ENCODE data around the gene TMEM175.

Gene TMEM175

DNA sequence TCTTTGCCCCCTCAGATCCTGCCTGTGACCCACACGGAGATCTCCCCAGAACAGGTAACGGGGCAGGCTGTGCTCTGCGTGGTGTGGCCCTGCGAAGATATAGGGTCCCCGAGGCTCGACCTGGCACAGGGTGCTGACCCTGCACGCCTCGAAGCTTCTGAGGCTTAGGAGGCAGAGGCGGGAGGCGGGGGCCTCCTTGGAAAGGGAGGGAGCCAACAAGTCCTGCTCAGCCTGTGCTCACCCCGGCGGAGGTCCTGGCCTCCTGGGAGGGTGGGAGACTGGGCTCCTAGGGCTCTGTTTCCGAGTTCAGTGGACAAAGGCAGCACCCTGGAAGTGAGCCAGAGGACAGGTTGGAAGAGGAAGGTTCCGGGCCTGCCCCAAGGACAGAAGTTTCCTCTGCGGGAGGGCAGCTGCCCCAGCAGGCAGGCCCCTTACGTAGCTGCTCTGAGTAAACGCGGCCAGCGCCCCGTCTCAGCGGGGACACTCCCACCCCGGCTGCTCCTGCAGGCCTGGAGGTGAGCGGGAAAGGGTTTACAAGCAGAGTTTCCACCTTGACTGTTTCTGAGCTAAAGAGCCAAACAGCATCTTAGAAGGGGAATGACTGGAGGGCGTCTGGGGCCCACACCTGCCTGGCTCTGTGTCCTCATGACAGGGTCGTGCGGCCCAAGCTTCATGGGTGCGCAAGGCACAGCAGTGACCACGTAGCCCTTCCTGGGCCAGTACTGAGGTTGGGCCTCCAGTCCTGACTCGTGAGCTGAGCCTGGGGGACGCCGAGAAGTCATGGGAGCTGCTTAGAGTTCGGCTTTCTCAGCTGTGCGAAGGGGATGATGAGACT lies 16.1 kb downstream of the TMEM175 start:
- no peak for DNase-seq

DNA sequence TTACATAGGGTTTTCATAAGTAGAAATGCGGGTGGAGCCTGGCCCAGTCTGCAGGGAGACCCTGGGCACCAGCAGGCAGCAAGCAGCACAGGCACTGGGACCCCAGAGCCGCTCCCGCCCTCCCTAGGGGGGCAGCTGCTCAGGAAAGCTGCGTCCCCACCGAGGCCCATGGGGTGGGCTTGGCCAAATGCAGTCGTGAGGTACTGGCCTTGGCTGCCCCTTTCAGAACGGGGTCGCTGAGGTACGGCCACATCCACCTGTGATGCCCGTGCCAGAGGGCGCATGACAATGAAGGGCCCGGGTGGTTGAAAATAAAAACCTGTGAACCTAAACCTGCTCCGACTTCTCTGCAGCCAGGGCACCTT lies 16.7 kb downstream of the TMEM175 start:
- DNase-seq, result no peak

GRCh38 chr4:949656-950055 lies 17.4 kb downstream of the TMEM175 start:
- DNase-seq, result no peak

GRCh38 chr4:950136-951020 lies 18.1 kb downstream of the TMEM175 start:
- no peak for DNase-seq

DNA sequence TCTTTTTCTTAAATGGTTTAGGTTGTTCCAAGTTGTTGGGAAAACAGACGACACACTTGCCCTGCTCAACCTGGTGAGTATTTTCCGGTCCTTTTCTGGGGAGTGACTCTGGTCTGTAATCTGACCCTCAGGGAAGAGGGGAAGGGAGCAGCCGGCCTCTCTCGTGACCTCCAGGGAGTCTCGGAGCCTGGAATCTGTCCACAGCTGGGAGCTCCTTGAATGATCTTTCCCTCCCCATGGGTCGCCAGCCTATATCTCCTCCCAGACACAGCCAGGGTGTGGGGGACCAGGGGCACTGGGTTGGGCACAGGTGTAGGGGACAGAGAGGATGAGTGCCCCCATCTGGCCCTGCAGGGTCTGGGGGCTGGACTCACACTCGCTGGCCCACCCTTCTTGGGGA lies 18.9 kb downstream of the TMEM175 start:
- DNase-seq, result no peak

- DNase-seq, result no peak
Measured at GRCh38 chr4:951594-952468, 19.6 kb downstream of the TMEM175 start.

DNA sequence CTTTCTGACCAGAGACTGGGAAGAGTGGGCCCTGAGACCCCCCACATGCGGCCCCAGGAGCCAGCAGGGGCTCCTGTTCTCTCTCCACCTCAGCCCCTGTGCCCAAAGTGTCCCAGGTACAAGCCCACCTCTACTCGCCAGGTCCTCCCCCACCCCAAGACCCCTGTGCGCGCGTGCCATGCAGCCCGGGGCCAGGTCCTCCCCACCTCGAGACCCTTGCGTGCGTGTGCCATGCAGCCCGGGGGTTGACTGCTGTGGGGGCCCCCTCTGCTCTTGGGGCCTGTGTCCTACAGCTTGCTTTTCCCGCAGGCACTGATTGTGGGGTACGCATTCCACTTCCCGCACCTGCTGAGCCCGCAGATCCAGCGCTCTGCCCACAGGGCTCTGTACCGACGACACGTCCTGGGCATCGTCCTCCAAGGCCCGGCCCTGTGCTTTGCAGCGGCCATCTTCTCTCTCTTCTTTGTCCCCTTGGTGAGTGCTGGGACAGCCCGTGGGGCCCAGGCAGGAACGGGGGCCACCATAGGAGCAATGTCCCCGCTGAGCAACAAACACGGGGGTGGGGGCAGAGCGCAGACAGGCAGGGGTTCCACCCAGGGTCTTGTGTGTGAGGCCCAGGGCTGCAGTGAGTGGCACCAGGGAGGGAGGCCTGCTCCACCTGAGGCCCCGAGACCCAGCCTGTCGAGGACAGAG lies 20.8 kb downstream of the TMEM175 start:
- DNase-seq, result no peak

GRCh38 chr4:953574-953915 lies 21.3 kb downstream of the TMEM175 start:
- no peak for DNase-seq

GRCh38 chr4:954211-955020 lies 22.2 kb downstream of the TMEM175 start:
- DNase-seq, result no peak

GRCh38 chr4:955161-955921 lies 23.1 kb downstream of the TMEM175 start:
- no peak for DNase-seq

DNA sequence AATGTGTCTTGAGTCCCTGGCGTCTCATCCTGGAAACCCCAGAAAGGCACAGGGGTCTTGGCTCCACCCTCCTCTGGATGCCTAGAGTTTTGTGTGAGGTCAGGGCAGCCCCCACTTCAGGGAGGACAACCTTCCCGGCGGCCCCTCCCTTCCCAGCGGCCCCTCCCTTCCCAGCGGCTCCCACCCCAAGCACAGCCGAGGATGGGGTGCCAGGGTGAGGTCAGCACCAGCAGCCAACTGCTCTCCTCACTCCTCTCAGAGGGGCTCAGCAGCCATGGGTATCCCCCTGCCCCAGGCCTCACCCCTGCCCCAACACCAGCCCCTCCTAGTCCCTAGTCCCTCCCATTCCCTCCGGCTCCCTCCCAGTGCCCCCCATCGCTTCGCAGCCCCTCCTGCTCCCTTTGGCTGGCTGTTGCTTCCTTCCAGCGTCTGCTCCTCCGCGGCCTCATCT lies 23.7 kb downstream of the TMEM175 start:
- no peak for DNase-seq

DNA sequence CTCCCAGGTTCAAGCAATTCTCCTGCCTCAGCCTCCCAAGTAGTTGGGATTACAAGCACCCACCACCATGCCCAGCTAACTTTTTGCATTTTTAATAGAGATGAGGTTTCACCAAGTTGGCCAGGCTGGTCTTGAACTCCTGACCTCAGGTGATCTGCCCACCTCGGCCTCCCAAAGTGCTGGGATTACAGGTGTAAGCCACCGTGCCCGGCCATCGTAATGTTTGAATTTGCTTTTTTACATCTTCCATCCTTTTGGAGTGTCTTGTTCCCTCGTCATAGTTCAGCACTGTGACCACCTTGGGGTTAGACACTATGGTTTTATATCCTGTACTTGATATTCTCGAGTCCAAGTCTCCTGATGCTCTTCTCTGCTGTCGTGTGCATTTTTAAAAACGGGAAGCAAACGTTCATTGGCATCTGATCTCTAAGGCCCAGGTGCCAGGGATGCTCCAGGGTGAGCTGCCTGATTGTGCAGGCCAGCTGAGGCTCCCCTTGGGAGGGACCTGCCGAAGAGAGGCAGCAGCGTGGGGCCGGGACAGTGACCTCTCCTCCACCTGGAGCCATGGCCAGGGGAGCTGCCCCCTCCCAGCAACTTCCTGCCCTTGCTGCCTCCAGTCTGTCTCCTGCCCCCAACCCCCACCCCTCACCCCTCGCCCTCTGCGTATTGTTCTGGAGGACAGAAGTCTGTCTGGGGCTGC lies 24.4 kb downstream of the TMEM175 start:
- DNase-seq, result no peak

DNA sequence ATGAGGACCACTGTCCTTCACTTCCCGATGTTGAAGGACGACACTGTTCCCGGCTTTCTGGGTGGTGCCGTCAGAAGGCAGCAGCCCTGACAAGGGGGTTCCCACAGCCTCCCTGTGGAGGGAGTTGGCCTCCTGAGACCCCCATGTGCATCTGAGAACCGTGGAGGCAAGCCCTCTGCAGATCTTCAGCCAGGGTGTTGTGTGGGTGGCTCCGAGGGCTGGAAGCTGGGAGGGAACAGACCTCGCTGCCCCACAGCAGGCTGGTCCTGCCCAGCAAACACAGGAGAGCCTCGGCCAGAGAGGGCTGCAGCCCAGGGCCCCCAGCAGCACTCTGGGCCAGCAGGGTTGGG lies 24.9 kb downstream of the TMEM175 start:
- no peak for DNase-seq

- DNase-seq, result no peak
Measured at GRCh38 chr4:957581-958313, 25.5 kb downstream of the TMEM175 start.

DNA sequence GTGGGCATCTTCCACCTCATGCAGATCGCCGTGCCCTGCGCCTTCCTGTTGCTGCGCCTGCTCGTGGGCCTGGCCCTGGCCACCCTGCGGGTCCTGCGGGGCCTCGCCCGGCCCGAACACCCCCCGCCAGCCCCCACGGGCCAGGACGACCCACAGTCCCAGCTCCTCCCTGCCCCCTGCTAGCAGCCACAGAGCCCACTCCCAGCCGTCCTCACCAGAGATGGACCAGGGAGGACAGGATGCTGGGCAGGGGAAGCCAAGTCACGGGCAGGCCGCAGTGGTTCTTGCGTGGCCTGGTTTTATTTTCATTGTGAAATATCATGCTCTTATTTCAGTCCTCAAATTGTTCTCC lies 26.0 kb downstream of the TMEM175 start:
- no peak for DNase-seq

DNA sequence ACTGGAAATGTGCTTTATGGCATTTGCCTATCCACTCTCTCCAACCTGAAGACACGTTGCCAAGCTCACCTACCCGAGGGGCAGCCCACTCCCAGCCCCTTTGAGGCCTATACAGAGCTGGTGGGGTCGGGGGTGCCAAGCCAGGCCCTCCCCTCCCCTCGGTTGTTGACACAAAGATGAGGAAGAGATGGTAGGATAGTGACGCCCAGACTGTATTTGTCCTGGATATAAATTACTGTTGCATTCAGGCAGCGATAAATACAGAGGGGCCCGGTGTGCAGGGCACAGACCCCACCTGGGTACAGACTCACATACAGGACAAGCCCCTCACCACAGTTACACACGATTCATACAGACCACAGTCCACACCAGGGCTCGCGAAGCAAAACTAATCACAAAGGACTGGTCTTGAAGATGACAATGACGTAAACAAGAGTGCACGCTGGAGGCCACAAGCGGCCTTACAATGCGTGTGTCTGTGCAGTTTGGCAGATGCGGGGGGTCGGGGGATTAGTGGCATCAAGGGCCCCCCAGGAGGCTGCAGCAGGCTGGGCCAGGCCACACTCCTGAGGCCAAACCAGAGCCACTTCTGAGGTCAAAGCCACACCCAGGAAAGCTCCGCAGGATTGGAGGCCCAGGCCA lies 26.6 kb downstream of the TMEM175 start:
- no peak for DNase-seq

- no peak for DNase-seq
Measured at GRCh38 chr4:959338-960139, 27.3 kb downstream of the TMEM175 start.

- DNase-seq, result no peak
Measured at GRCh38 chr4:960140-960635, 27.9 kb downstream of the TMEM175 start.

Data from NCI-H526 (cell line).